Measurements from ENCODE around the gene CLIC3.
A peak's percentile ranks its signal among the peaks of the same experiment; 100 is the strongest.

Gene CLIC3

GRCh38 chr9:137016436-137016835 is 20.1 kb upstream of the CLIC3 start:
- DNase-seq, result no peak

- DNase-seq, result no peak
Observed at GRCh38 chr9:137015976-137016375, 19.6 kb upstream of the CLIC3 start.

- no peak for DNase-seq
Observed at GRCh38 chr9:137015540-137015930, 19.2 kb upstream of the CLIC3 start.

GRCh38 chr9:137014776-137015539 is 18.6 kb upstream of the CLIC3 start:
- DNase-seq, result no peak

- no peak for DNase-seq
Observed at GRCh38 chr9:137014166-137014565, 17.8 kb upstream of the CLIC3 start.

GRCh38 chr9:137013571-137013940 is 17.2 kb upstream of the CLIC3 start:
- no peak for DNase-seq

GRCh38 chr9:137012694-137013570 is 16.6 kb upstream of the CLIC3 start:
- no peak for DNase-seq

GRCh38 chr9:137011907-137012675 is 15.7 kb upstream of the CLIC3 start:
- no peak for DNase-seq

GRCh38 chr9:137011156-137011555 is 14.8 kb upstream of the CLIC3 start:
- DNase-seq, result no peak

- no peak for DNase-seq
Observed at GRCh38 chr9:137009938-137010732, 13.8 kb upstream of the CLIC3 start.

GRCh38 chr9:137009217-137009616 is 12.8 kb upstream of the CLIC3 start:
- DNase-seq, result no peak

- no peak for DNase-seq
Observed at GRCh38 chr9:137008312-137008711, 11.9 kb upstream of the CLIC3 start.

GRCh38 chr9:137007816-137008270 is 11.5 kb upstream of the CLIC3 start:
- DNase-seq, result no peak

GRCh38 chr9:137007108-137007815 is 10.9 kb upstream of the CLIC3 start:
- peak; percentile 72 for DNase-seq

GRCh38 chr9:137006116-137007003 is 10.0 kb upstream of the CLIC3 start:
- DNase-seq, result peak; percentile 20

GRCh38 chr9:137004285-137004684 is 7.9 kb upstream of the CLIC3 start:
- DNase-seq, result peak; percentile 37

- DNase-seq, result no peak
Observed at GRCh38 chr9:137002646-137003041, 6.3 kb upstream of the CLIC3 start.

GRCh38 chr9:137001857-137002645 is 5.7 kb upstream of the CLIC3 start:
- DNase-seq, result no peak

- no peak for DNase-seq
Observed at GRCh38 chr9:137000177-137000930, 4.0 kb upstream of the CLIC3 start.

Data from NCI-H69 (cell line).